ENCODE results near the gene ADAMTS12. TPM values are rescaled to one million over a fixed set of nuclear protein-coding genes. Genes with fewer than 3 reads are reported as not detected.
"Not testable (repeated sequence)": the region's sequence is repeated elsewhere in the genome, so short reads cannot be mapped to it uniquely, and the experiment has no call there.

The ADAMTS12 gene, protein sequence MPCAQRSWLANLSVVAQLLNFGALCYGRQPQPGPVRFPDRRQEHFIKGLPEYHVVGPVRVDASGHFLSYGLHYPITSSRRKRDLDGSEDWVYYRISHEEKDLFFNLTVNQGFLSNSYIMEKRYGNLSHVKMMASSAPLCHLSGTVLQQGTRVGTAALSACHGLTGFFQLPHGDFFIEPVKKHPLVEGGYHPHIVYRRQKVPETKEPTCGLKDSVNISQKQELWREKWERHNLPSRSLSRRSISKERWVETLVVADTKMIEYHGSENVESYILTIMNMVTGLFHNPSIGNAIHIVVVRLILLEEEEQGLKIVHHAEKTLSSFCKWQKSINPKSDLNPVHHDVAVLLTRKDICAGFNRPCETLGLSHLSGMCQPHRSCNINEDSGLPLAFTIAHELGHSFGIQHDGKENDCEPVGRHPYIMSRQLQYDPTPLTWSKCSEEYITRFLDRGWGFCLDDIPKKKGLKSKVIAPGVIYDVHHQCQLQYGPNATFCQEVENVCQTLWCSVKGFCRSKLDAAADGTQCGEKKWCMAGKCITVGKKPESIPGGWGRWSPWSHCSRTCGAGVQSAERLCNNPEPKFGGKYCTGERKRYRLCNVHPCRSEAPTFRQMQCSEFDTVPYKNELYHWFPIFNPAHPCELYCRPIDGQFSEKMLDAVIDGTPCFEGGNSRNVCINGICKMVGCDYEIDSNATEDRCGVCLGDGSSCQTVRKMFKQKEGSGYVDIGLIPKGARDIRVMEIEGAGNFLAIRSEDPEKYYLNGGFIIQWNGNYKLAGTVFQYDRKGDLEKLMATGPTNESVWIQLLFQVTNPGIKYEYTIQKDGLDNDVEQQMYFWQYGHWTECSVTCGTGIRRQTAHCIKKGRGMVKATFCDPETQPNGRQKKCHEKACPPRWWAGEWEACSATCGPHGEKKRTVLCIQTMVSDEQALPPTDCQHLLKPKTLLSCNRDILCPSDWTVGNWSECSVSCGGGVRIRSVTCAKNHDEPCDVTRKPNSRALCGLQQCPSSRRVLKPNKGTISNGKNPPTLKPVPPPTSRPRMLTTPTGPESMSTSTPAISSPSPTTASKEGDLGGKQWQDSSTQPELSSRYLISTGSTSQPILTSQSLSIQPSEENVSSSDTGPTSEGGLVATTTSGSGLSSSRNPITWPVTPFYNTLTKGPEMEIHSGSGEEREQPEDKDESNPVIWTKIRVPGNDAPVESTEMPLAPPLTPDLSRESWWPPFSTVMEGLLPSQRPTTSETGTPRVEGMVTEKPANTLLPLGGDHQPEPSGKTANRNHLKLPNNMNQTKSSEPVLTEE (N-terminal part only)
- total RNA-seq (2014; rRNA removed; shearing (Covaris generic)), result 13.4 and 14.4 TPM in 2 replicates

DNA sequence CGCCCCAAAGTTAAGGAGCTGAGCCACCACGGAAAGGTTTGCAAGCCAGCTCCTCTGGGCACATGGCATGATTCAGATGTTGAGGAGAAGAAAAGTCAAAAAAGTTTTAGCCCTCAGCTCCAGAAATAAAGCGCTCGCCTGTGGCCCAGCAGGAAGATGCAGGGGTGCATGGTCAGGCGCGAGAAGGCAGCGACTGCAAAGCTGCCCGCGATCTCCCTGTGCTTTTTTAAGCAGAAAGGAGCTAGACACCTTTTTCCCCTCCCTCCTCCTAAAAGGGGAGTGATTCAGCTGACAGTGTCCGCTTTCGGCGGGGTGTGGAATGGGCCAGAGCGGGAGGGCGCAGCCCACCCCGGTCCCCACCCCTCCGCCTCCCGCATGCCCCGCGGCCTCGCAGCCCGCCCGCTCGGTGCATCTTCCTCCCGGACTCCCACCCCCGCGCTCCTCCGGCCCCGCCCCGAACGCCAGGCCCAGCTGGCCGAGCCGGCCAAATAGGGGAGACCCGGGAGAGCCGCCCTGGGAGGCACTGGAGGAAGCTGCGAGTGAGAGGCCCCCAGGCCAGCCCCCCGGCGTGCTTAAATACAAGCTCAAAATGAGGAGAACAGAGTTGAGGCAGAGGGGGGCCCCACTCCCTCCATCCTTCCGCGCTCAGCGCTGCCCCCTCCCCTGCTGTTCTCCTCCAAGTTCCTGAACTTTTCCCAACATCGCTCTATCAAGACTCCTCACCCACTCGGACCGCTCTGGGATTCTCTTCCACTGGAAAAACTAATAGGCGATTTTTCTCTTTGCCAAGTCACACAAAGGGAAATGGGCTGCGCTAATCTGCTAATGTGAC, at the start of gene ADAMTS12:
ADAMTS12 (minus strand) TSS at position 203 of the 832 bp plus-strand sequence; CDS start at position 69, 134 bp downstream.
- peak; percentile 44 for DNase-seq (ENCODE audit: low spot score)

DNA sequence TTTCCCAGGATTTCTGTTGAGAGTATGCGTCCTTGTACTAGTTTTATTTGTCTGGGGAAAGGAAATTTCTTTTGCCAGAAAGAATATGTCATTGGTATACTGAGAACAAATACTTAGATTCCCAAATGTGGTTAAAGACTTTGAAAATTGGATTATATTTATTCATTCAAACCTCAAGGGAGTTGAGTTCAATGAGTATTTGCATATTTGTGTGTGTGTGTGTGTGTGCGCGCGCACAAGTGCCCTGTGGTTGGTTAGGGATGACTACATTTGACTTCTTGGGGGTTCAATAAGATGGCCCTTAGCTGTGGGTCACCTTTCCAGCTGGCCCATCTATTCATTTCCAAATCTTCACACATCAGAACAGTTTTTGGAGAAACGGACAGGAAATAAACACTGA, 49.3 kb upstream of the ADAMTS12 start:
- DNase-seq (ENCODE audit: low spot score), result no peak

DNA sequence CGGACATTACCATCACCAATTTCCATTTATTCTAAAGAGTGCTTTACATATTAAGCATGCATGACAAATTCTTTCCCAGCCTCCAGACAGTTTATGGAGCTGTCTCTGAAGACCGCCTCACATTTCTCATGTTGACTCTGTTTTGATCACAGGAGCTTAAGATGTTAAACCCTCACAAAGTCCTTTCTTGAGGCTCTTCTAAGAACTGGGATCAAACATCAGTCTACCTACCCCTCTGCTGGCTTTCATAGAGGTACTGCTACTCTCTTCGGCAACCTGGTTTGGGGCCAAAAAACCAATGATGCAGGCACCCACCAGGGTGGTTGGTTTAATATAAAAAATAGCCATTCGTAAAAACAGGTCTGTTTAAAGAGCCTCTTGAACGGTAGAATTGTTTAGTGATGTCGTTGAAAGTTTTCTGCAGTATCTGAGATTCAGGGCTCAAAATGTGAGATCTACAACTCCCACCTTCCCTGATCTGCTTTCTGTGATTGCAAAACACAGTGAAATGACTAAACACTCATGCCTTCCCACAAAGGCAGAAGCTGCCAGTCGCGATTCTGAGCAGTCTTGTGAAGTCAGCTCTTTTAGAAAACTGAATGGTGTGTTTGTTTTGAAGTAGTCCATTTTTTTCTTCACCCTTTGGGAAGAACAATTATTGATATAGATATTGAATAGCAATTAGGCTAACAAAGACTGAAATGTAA, 47.9 kb upstream of the ADAMTS12 start:
- DNase-seq (ENCODE audit: low spot score), result no peak

DNA sequence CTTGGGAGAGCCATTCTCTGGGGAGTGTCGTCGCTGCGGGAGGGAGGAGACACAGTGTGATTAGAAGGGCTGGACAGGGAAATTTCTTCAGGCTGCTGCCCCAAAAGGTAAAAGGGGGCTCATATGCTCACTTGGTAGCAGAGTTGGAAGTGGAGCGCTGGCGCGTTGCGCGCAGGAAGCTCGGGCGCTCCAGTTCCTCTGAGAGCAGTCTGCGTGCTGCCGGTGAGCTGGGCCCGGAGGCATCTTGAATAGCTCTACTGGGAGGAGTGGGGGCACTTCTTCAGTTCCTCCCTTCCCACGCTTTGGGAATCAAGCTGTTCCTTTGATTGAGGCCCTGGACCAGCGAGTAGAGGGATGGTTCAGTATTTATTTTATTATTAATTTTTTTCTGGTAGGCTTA, 47.1 kb upstream of the ADAMTS12 start:
- DNase-seq (ENCODE audit: low spot score), result no peak

DNA sequence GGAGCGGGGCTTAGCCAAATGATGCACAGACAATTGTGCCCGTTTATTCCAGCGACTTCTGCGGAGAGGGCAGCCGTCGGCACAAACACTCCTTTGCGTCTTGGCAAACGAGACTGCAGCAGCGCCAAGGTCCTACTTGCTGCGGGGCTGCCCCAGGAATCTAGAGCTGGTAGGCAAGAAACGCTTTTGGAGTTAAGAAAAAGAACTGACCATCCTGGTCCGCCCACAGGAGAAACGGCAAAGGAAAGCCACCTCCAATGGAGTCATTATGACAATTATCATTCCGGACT, 46.7 kb upstream of the ADAMTS12 start:
- no peak for DNase-seq (ENCODE audit: low spot score)

DNA sequence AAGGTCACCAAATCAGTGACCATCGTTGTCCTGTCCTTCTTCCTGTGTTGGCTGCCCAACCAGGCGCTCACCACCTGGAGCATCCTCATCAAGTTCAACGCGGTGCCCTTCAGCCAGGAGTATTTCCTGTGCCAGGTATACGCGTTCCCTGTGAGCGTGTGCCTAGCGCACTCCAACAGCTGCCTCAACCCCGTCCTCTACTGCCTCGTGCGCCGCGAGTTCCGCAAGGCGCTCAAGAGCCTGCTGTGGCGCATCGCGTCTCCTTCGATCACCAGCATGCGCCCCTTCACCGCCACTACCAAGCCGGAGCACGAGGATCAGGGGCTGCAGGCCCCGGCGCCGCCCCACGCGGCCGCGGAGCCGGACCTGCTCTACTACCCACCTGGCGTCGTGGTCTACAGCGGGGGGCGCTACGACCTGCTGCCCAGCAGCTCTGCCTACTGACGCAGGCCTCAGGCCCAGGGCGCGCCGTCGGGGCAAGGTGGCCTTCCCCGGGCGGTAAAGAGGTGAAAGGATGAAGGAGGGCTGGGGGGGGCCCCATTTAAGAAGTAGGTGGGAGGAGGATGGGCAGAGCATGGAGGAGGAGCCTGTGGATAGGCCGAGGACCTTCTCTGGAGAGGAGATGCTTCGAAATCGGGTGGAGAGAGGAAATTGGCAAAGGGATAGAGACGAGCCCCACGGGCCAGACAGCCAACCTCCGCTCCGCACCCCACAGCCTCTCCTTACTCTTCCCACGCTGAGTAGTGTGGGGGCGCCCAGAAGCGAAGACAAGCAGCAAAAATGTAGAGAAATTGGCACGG, 46.1 kb upstream of the ADAMTS12 start:
- DNase-seq (ENCODE audit: low spot score), result no peak

DNA sequence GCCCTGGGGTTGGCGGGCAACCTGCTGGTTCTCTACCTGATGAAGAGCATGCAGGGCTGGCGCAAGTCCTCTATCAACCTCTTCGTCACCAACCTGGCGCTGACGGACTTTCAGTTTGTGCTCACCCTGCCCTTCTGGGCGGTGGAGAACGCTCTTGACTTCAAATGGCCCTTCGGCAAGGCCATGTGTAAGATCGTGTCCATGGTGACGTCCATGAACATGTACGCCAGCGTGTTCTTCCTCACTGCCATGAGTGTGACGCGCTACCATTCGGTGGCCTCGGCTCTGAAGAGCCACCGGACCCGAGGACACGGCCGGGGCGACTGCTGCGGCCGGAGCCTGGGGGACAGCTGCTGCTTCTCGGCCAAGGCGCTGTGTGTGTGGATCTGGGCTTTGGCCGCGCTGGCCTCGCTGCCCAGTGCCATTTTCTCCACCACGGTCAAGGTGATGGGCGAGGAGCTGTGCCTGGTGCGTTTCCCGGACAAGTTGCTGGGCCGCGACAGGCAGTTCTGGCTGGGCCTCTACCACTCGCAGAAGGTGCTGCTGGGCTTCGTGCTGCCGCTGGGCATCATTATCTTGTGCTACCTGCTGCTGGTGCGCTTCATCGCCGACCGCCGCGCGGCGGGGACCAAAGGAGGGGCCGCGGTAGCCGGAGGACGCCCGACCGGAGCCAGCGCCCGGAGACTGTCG, 45.4 kb upstream of the ADAMTS12 start:
- no peak for DNase-seq (ENCODE audit: low spot score)

DNA sequence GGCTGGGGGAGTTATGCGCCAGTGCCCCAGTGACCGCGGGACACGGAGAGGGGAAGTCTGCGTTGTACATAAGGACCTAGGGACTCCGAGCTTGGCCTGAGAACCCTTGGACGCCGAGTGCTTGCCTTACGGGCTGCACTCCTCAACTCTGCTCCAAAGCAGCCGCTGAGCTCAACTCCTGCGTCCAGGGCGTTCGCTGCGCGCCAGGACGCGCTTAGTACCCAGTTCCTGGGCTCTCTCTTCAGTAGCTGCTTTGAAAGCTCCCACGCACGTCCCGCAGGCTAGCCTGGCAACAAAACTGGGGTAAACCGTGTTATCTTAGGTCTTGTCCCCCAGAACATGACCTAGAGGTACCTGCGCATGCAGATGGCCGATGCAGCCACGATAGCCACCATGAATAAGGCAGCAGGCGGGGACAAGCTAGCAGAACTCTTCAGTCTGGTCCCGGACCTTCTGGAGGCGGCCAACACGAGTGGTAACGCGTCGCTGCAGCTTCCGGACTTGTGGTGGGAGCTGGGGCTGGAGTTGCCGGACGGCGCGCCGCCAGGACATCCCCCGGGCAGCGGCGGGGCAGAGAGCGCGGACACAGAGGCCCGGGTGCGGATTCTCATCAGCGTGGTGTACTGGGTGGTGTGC, 44.7 kb upstream of the ADAMTS12 start, which contains the start of gene RXFP3:
RXFP3 (plus strand) TSS at position 6 of the 636 bp plus-strand sequence; CDS start at position 361, 355 bp downstream.
- DNase-seq (ENCODE audit: low spot score), result no peak

DNA sequence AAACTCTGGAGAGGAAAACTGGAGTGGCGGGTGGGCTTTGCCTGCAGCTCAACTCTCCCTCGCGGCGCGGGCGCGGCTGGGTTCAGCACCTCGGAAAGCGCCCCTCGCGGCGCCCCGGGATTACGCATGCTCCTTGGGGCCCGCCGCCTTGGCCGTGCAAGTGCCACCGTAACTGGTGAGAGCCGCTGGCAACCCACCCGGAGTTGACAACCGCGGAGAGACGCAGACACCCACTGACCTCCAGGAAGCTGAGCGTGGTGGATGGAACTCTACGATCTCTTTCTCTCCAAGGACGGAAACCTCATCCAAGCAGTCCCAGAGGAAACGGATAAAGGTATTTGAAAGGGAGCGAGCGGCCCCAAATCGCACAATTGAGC, 44.2 kb upstream of the ADAMTS12 start:
- no peak for DNase-seq (ENCODE audit: low spot score)

DNA sequence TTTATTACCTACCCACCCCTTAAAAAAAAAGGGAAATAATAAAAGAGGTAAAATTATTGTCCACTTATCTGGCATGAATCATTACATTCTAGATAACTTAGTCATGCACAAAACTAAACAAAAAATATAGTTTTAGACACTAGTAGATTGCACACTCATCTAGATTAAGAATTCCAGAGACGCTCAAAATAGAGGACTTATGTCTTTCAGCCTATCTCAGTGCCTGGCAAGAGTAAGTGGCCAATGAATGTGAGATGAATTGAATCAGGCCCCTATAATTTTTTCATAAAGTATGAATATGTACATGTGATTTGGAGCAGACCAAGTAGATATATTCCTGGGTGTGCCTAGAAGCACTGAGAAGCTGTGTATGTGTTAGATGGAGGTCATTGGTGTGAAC, 42.4 kb upstream of the ADAMTS12 start:
- DNase-seq (ENCODE audit: low spot score), result peak; percentile 65

DNA sequence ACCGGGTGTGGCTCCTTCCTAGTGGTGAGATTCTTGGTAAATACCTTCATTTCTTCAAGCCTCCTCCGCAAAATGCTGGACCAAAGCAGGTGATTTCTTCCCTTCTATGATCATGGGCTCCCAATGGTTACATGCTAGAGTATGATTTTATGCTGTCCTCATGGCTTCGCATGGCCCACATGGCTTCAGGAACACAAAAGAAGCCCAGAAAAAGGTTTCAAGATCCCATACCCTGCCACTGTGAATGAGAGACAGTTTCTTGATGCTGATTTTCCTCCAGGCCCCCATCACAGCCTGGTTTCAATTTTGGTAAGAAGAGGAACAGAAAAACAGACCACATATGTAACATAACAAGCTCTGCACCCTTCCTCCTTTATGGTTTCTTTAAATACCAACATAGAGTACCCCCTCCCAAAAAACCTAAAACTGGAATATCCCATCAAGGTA, 42.0 kb upstream of the ADAMTS12 start:
- no peak for DNase-seq (ENCODE audit: low spot score)

DNA sequence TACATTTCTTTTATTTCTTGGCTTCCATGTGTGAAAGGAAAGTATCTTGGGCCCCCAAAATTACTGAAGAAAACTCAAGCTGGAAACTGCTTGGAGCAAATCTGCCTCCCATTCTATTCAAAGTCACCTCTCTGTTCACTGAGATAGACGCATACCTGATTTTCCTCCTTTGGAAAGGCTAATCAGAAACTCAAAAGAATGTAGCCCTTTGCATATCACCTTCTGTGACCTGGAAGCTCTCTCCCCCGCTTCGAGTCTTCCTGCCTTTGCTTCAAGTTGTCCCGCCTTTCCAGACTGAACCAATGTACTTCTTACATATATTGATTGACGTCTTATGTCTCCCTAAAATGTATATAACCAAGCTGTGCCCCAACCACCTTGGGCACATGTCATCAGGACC, 39.3 kb upstream of the ADAMTS12 start:
- no peak for DNase-seq (ENCODE audit: low spot score)

DNA sequence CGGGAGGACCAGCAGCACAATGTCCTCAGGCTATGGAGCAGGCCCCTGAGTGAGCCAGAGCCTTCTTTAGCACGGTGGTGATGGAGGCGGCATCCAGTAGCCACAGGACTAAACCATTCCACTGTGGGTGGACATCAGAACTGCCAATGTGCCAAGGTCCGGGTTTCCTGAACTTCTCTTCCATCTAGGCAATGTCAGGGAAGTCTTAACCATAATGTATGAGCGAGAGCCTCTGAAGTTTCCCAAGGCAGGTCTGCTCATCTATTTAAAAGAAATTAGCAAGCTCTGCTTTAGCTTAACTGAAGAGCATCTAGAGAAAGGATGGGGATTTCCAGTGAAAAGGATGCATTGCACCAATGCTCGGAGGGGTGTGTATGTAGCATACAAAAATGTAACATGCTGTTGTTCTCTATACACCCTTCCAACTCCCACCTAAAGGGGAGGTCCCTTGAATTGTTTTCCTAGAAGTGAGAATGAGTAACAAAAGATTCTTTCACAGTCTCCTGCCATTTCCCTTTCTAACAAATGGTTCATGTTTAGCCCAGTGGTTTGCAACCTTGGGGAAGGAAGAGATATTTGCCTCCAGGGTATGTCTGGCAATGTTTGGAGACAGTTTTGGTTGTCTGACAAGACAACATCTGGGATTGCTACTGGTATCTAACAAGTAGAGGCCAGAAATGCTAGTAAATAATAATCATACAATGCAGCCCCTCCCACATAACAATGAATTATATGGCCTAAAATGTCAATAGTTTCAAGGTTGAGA, 38.3 kb upstream of the ADAMTS12 start:
- DNase-seq (ENCODE audit: low spot score), result no peak

DNA sequence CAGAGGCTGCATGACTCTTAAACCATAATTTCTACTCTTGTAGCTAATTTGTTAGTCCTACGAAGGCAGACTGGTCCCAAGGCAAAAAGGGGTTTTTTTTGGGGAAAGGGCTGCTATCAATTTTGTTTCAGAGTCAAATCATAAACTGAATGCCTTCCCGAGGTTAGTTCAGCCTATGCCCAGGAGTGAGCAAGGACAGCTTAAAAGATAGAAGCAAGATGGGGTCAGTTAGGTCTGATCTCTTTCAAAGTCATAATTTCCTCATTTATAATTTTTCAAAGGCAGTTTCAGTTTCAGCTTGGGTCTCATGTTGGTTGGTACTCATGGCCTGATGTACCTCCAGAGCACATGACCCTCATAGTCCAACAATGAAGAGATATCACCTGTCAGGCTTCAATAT, 36.5 kb upstream of the ADAMTS12 start:
- no peak for DNase-seq (ENCODE audit: low spot score)

DNA sequence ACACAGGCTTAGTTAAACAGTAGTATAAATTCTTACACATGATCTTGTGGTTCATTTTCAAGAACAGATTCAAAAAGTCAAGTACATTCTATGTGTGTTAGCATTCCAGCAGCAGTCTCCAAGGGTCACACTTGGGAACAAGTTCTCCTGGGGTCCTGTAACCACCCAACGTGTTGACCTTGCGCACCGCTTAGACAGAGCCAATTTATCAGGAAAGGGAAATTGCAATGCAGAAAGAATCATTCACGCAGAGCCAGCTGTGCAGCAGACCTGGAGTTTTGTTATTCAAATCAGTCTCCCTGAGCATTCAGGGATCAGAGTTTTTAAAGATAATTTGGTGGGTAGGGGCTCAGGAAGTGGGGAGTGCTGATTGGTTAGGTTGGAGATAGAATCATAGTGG, 35.9 kb upstream of the ADAMTS12 start:
- DNase-seq (ENCODE audit: low spot score), result no peak

DNA sequence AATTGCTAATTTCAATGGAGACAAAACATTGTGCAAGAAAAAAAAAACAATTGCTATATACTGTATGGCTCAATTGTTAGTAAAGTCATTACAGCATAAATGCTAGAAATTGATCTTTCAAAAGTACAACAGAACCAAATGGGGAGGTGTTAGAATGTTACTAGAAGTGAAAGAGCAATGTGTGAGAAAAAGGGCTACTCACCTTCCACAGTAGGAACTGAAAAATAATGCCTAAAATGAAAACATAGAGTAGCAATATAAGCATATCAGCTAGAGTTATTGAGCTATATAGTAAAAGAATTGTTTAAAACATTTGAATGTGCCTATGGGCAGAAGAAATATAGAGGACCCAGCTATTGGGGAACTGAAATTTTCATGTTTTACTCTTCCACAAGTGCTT, 33.5 kb upstream of the ADAMTS12 start:
- no peak for DNase-seq (ENCODE audit: low spot score)

DNA sequence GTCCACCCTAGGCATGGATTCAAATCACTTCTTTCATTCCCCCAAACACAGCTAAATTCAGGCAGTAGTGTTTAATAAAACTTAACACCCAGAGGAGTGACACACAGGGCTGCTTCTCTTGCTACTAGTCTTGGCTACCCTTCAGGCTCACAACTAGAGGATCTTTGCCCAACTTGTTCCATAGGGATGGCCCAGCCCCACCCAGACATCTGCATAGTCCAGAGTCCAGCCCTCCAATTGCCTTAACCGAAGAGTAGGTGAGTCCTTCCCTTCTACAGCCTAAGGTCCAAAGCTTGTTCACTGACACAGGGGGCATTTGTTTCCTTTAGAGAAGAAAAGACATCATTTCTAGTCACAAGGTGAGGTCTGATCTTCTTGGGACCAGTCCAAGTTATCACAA, 29.2 kb upstream of the ADAMTS12 start:
- DNase-seq (ENCODE audit: low spot score), result no peak

DNA sequence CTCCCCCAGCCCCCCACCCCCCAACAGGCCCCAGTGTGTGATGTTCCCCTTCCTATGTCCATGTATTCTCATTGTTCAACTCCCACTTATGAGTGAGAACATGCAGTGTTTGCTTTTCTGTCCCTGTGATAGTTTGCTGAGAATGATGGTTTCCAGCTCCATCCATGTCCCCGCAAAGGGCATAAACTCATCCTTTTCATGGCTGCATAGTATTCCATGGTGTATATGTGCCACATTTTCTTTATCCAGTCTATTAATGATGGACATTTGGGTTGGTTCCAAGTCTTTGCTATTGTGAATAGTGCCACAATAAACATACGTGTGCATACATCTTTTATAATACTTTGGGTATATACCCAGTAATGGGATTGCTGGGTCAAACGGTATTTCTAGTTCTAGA, 23.1 kb upstream of the ADAMTS12 start:
- not testable (repeated sequence) for DNase-seq (ENCODE audit: low spot score)
